ENCODE measurements around the gene LRRC27. TPM values are rescaled to one million over a fixed set of nuclear protein-coding genes. Genes with fewer than 3 reads are reported as not detected.

LRRC27 gene
- total and polyA plus RNA-seq, 7 donors = 2.2 to 8.3 (median 2.5) TPM

- Histone ChIP-seq H3K27ac (no peak overlapping the region), H3K4me1 (no peaks in the 10 kb centered on the region), H3K9me3 (peaks cover 6% of the 10 kb centered on the region), H3K36me3 (ENCODE audit: insufficient read depth in 1 of 2, low read depth in 1 of 2) (no peaks in the 10 kb centered on the region), H3K27me3 (ENCODE audit: insufficient read depth in 3 of 3, low read length in 2 of 3) (no peaks in the 10 kb centered on the region), H3K4me3 (no peak overlapping the region)
- WGBS, 3 donors = 88 to 93% (median 91%) methylated on average over 15 to 16 of the region's 16 CpGs
- ATAC-seq (no peak), DNase-seq (no peak)
- intact Hi-C loops (cut with DNase I) = no loop called here
- TF ChIP-seq CTCF (IDR thresholded peaks at IDR 0.05) = no peak
Observed at GRCh38 chr10:132372516-132373095, 40.6 kb downstream of the LRRC27 start.

DNA sequence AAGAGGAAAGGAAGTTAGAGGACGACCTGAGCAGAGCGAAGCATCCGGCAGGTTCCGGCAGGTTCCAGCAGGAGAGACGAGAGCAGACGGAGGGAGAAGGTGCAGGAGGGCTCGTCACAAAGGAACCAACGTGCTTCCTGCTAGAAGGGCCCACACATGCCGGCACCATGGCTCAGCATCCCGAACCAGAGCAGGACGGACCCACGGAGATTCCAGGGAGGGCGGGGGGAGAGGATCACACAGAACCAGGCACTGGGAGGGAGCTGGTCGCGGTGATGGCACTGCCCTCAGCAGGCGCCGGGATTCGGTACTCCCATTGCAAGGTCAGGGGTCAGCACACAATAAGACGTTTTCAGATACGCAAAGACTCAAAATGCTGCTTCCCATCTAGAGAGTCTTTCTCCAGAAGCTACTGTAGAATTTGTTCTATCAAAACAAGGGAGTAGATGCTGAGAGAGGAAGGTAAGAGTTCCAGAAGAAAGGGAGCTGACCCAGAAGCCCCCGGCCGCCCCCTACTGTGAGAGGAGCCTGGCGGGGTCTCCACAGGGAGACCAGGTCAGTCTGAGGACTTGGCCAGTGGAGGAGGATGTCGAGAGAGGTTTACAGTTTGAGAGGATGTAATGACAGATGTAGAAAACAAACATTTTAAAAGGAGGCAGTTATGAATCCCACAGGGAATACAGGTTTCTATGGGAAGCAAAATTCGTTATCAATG, 41.4 kb downstream of the LRRC27 start:
- ATAC-seq = no peak
- intact Hi-C loops (cut with DNase I) = no loop called here
- 85 to 90% (median 85%) methylated on average over 25 of the region's 25 CpGs for WGBS, 3 donors
- no peaks in the 10 kb centered on the region for H3K9me3 ChIP-seq
- no peak for TF ChIP-seq CTCF (IDR thresholded peaks at IDR 0.05)
- H3K4me3 ChIP-seq = no peak overlapping the region
- no peak for DNase-seq
- no peaks in the 10 kb centered on the region for H3K4me1 ChIP-seq
- H3K27ac ChIP-seq = no peak overlapping the region
- H3K27me3 ChIP-seq (ENCODE audit: insufficient read depth in 3 of 3, low read length in 2 of 3) = no peaks in the 10 kb centered on the region
- no peaks in the 10 kb centered on the region for H3K36me3 ChIP-seq (ENCODE audit: insufficient read depth in 1 of 2, low read depth in 1 of 2)

DNA sequence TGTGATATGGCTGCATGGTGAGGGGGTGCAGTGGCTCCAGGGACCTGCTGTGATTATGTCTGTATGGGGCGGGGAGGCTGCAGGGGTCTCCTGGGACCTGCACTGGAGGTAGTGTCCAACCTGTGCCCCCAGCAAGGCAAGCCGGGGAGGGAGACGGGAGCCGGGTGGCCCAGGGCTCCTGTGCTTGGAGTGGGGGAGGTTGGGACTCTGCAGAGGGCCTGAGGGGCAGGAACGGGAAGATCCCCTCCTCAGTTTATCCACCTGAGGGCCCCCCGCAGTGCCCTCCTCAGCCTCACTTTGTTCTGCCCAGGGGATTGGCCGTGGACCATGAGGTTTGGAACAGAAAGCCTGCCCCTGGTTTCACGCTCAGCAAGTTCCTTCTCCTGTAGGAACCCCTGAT, 42.2 kb downstream of the LRRC27 start:
- Histone ChIP-seq H3K4me3 (no peak overlapping the region), H3K27me3 (ENCODE audit: insufficient read depth in 3 of 3, low read length in 2 of 3) (no peaks in the 10 kb centered on the region), H3K36me3 (ENCODE audit: insufficient read depth in 1 of 2, low read depth in 1 of 2) (no peaks in the 10 kb centered on the region), H3K4me1 (no peaks in the 10 kb centered on the region), H3K27ac (no peak overlapping the region), H3K9me3 (no peaks in the 10 kb centered on the region)
- intact Hi-C loops (cut with DNase I) = no loop called here
- WGBS, 3 donors = 83 to 87% (median 85%) methylated on average over 7 to 8 of the region's 8 CpGs
- DNase-seq (peak in 1 of 2 donors; percentile 10), ATAC-seq (no peak)
- TF ChIP-seq CTCF (IDR thresholded peaks at IDR 0.05) = no peak

DNA sequence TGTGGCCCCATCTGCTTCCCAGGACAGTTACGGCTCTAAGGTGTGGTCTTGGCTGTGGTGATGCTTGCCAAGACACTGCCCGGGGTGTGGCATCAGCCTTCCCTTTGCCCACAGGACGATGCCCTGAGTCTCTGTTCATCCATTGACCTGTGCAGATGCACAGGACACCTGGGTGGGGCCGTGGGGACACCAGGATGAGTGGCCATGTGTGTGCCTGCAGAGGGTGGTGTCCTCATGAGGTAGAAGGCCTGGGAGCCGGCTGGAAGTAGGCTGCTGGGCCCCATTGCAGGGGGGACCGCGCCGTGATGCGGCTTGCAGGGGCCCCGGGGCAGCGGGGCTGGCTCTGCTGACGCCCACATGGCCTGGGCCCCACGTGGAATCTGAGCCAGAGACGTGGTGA, 42.6 kb downstream of the LRRC27 start:
- DNase-seq (peak in 1 of 2 donors; percentile 2), ATAC-seq (no peak)
- intact Hi-C loops (cut with DNase I) = no loop called here
- Histone ChIP-seq H3K36me3 (ENCODE audit: insufficient read depth in 1 of 2, low read depth in 1 of 2) (no peaks in the 10 kb centered on the region), H3K9me3 (no peaks in the 10 kb centered on the region), H3K4me1 (no peaks in the 10 kb centered on the region), H3K4me3 (no peak overlapping the region), H3K27ac (no peak overlapping the region), H3K27me3 (ENCODE audit: insufficient read depth in 3 of 3, low read length in 2 of 3) (no peaks in the 10 kb centered on the region)
- WGBS, 3 donors = 85 to 87% (median 86%) methylated on average over 12 to 14 of the region's 14 CpGs
- TF ChIP-seq CTCF (IDR thresholded peaks at IDR 0.05) = no peak
